Measurements from ENCODE around the gene CDC5L. TPM values are rescaled to one million over a fixed set of nuclear protein-coding genes. Genes with fewer than 3 reads are reported as not detected.

CDC5L gene
- total and polyA plus RNA-seq, 11 donors, result 5.8 to 24.8 (median 18.5) TPM

DNA sequence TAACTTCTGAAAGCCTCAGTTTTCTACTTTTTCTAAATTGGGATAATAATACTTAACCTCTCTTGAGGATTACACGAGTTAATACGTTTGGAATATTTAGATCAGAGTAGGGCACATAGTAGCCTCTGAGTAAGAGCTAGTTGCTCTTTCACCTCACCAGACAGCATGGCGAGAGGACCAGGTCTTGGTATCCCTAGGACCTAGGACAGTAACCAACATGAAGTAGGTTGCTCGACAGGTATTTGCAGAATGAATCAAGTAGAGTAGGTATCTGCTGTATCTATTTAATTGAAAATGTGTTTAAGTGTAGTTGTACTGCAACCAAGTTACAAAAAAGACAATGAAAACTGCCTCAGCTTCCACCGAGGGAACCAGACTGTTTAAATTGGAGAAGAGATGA, 1.4 kb downstream of the CDC5L start:
- no peak overlapping the region for H3K27ac ChIP-seq
- H3K4me3 ChIP-seq, result peak overlapping the region in 9 of 12 donors; percentile 60 to 97 (median 93)
- no peak for ATAC-seq

GRCh38 chr6:44390158-44390683, 2.7 kb downstream of the CDC5L start:
- DNase-seq, result no peak
- Histone ChIP-seq H3K4me1 (peaks cover 5 to 38% (median 26%) of the 10 kb centered on the region in 12 donors), H3K9me3 (no peaks in the 10 kb centered on the region), H3K36me3 (peaks cover 0 to 52% (median 45%) of the 10 kb centered on the region in 9 donors), H3K4me3 (no peak overlapping the region), H3K27ac (no peak overlapping the region), H3K27me3 (no peaks in the 10 kb centered on the region)
- intact Hi-C loops (cut with DNase I), result no loop called here
- TF ChIP-seq POLR2A (IDR thresholded peaks at IDR 0.05), result no peak
- TF ChIP-seq, protein P1, sequence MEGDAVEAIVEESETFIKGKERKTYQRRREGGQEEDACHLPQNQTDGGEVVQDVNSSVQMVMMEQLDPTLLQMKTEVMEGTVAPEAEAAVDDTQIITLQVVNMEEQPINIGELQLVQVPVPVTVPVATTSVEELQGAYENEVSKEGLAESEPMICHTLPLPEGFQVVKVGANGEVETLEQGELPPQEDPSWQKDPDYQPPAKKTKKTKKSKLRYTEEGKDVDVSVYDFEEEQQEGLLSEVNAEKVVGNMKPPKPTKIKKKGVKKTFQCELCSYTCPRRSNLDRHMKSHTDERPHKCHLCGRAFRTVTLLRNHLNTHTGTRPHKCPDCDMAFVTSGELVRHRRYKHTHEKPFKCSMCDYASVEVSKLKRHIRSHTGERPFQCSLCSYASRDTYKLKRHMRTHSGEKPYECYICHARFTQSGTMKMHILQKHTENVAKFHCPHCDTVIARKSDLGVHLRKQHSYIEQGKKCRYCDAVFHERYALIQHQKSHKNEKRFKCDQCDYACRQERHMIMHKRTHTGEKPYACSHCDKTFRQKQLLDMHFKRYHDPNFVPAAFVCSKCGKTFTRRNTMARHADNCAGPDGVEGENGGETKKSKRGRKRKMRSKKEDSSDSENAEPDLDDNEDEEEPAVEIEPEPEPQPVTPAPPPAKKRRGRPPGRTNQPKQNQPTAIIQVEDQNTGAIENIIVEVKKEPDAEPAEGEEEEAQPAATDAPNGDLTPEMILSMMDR (IDR thresholded peaks at IDR 0.05), result no peak
- no peak for ATAC-seq
- WGBS, 4 donors, result 80 to 85% (median 82%) methylated on average over 1 of the region's 1 CpG

More for the DNA sequence above, 1.4 kb downstream of the CDC5L start:
- WGBS, 4 donors, result 60 to 69% (median 65%) methylated on average over 5 of the region's 5 CpGs
- no peaks in the 10 kb centered on the region for H3K9me3 ChIP-seq
- H3K36me3 ChIP-seq, result peaks cover 0 to 39% (median 34%) of the 10 kb centered on the region in 9 donors
- intact Hi-C loops (cut with DNase I), result no loop called here
- H3K27me3 ChIP-seq, result no peaks in the 10 kb centered on the region
- H3K4me1 ChIP-seq, result peaks cover 5 to 35% (median 25%) of the 10 kb centered on the region in 12 donors
- DNase-seq, result no peak
- TF ChIP-seq, protein P1 (IDR thresholded peaks at IDR 0.05), result no peak
- TF ChIP-seq POLR2A (IDR thresholded peaks at IDR 0.05), result no peak

- peaks cover 0 to 38% (median 22%) of the 10 kb centered on the region in 12 donors for H3K4me1 ChIP-seq
- no peak for DNase-seq
- H3K27me3 ChIP-seq, result no peaks in the 10 kb centered on the region
- H3K27ac ChIP-seq, result no peak overlapping the region
- intact Hi-C loops (cut with DNase I), result no loop called here
- WGBS, 4 donors, result 52 to 63% (median 58%) methylated on average over 2 of the region's 2 CpGs
- TF ChIP-seq, protein P1 (IDR thresholded peaks at IDR 0.05), result no peak
- TF ChIP-seq POLR2A (IDR thresholded peaks at IDR 0.05), result no peak
- H3K9me3 ChIP-seq, result no peaks in the 10 kb centered on the region
- peaks cover 0 to 93% (median 89%) of the 10 kb centered on the region in 9 donors for H3K36me3 ChIP-seq
- no peak for ATAC-seq
- no peak overlapping the region for H3K4me3 ChIP-seq
These were observed 8.0 kb downstream of the CDC5L start for GRCh38 chr6:44395501-44395900.

DNA sequence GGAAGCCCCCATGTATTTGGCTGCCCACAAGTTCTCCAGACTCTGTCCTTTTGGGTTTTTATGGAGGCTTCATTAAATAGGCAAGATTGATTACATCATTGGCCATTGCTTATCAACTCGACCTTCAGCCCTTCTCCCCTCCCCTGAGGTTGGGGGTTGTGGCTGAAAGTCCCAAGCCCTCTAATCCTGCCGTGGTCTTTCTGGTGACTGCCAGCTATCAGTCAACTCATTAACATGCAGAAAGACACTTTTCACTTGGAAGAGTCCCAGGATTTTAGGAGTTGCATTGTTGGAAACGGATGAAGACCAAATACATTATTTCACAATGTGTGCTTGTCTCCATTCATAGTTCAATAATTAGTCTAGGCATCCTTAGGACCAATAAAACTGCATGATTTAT, 9.5 kb downstream of the CDC5L start:
- H3K36me3 ChIP-seq, result peaks cover 0 to 93% (median 77%) of the 10 kb centered on the region in 9 donors
- no peak for ATAC-seq
- peaks cover 0 to 45% (median 27%) of the 10 kb centered on the region in 12 donors for H3K4me1 ChIP-seq
- H3K4me3 ChIP-seq, result no peak overlapping the region
- no peaks in the 10 kb centered on the region for H3K9me3 ChIP-seq
- peak overlapping the region in 4 of 12 donors; percentile 3 to 53 (median 36) for H3K27ac ChIP-seq
- TF ChIP-seq, protein P1 (IDR thresholded peaks at IDR 0.05), result no peak
- TF ChIP-seq POLR2A (IDR thresholded peaks at IDR 0.05), result no peak
- WGBS, 4 donors, result 40 to 43% (median 42%) methylated on average over 3 of the region's 3 CpGs
- no peaks in the 10 kb centered on the region for H3K27me3 ChIP-seq
- intact Hi-C loops (cut with DNase I), result no loop called here
- DNase-seq, result no peak

All from heart left ventricle (tissue), 16 donors.